Measurements from ENCODE around the gene NFIA. TPM values are rescaled to one million over a fixed set of nuclear protein-coding genes. Genes with fewer than 3 reads are reported as not detected.

The NFIA gene
- total and polyA plus RNA-seq, 5 experiments from 2014 or later, result 6.3 to 7.8 (median 7.4) TPM

- DNase-seq (no peak), ATAC-seq (no peak)
- no peak overlapping the region for H3K4me3 Mint-ChIP-seq
- H3K27ac Mint-ChIP-seq, result peak overlapping the region in 1 of 10 donors; percentile 43
- H3K27me3 Mint-ChIP-seq, result peaks cover 0 to 1% (median 0%) of the 10 kb centered on the region in 5 donors
- H3K9me3 Mint-ChIP-seq, result no peaks in the 10 kb centered on the region
- POLR2A ChIA-PET, result no interaction called here
- H3K36me3 Mint-ChIP-seq, result no peaks in the 10 kb centered on the region
- peaks cover 2 to 8% (median 5%) of the 10 kb centered on the region in 4 donors for H3K4me1 Mint-ChIP-seq
Observed at GRCh38 chr1:61187352-61188086, 105.2 kb downstream of the NFIA start.

- DNase-seq (no peak), ATAC-seq (no peak)
- peaks cover 0 to 1% (median 0%) of the 10 kb centered on the region in 5 donors for H3K27me3 Mint-ChIP-seq
- POLR2A ChIA-PET, result no interaction called here
- peaks cover 0 to 3% (median 0%) of the 10 kb centered on the region in 4 donors for H3K4me1 Mint-ChIP-seq
- H3K9me3 Mint-ChIP-seq, result no peaks in the 10 kb centered on the region
- no peaks in the 10 kb centered on the region for H3K36me3 Mint-ChIP-seq
- no peak overlapping the region for H3K4me3 Mint-ChIP-seq
- no peak overlapping the region for H3K27ac Mint-ChIP-seq
Observed at GRCh38 chr1:61190153-61190552, 107.8 kb downstream of the NFIA start.

GRCh38 chr1:61190618-61191432, 108.5 kb downstream of the NFIA start:
- H3K9me3 Mint-ChIP-seq, result no peaks in the 10 kb centered on the region

GRCh38 chr1:61191433-61191720, 109.0 kb downstream of the NFIA start:
- H3K36me3 Mint-ChIP-seq, result no peaks in the 10 kb centered on the region
- DNase-seq (no peak), ATAC-seq (no peak)
- no peak overlapping the region for H3K27ac Mint-ChIP-seq
- H3K4me3 Mint-ChIP-seq, result no peak overlapping the region
- peaks cover 0 to 1% (median 0%) of the 10 kb centered on the region in 5 donors for H3K27me3 Mint-ChIP-seq
- H3K4me1 Mint-ChIP-seq, result peaks cover 0 to 3% (median 0%) of the 10 kb centered on the region in 4 donors
- POLR2A ChIA-PET, result no interaction called here
- H3K9me3 Mint-ChIP-seq, result no peaks in the 10 kb centered on the region

More at GRCh38 chr1:61190618-61191432, 108.5 kb downstream of the NFIA start:
- DNase-seq (no peak), ATAC-seq (no peak)
- H3K4me1 Mint-ChIP-seq, result peaks cover 0 to 3% (median 0%) of the 10 kb centered on the region in 4 donors
- H3K27ac Mint-ChIP-seq, result no peak overlapping the region
- POLR2A ChIA-PET, result no interaction called here
- no peaks in the 10 kb centered on the region for H3K36me3 Mint-ChIP-seq
- H3K4me3 Mint-ChIP-seq, result no peak overlapping the region
- H3K27me3 Mint-ChIP-seq, result peaks cover 0 to 1% (median 0%) of the 10 kb centered on the region in 5 donors

GRCh38 chr1:61192663-61193330, 110.4 kb downstream of the NFIA start:
- no peaks in the 10 kb centered on the region for H3K36me3 Mint-ChIP-seq
- peaks cover 0 to 1% (median under 1%) of the 10 kb centered on the region in 5 donors for H3K27me3 Mint-ChIP-seq
- no peak for ATAC-seq
- DNase-seq, result no peak
- POLR2A ChIA-PET, result no interaction called here
- no peaks in the 10 kb centered on the region for H3K9me3 Mint-ChIP-seq
- H3K4me3 Mint-ChIP-seq, result no peak overlapping the region
- peak overlapping the region in 1 of 10 donors; percentile 18 for H3K27ac Mint-ChIP-seq
- H3K4me1 Mint-ChIP-seq, result peaks cover 0 to 4% (median 0%) of the 10 kb centered on the region in 4 donors

- peaks cover 0 to 4% (median 1%) of the 10 kb centered on the region in 5 donors for H3K27me3 Mint-ChIP-seq
- H3K36me3 Mint-ChIP-seq, result no peaks in the 10 kb centered on the region
- peaks cover 0 to 4% (median 0%) of the 10 kb centered on the region in 4 donors for H3K4me1 Mint-ChIP-seq
- H3K27ac Mint-ChIP-seq, result no peak overlapping the region
- ATAC-seq, result no peak
- POLR2A ChIA-PET, result no interaction called here
- DNase-seq, result no peak
- no peak overlapping the region for H3K4me3 Mint-ChIP-seq
- H3K9me3 Mint-ChIP-seq, result no peaks in the 10 kb centered on the region
Observed at GRCh38 chr1:61193808-61194207, 111.4 kb downstream of the NFIA start.

- no peaks in the 10 kb centered on the region for H3K36me3 Mint-ChIP-seq
- no peaks in the 10 kb centered on the region for H3K9me3 Mint-ChIP-seq
- DNase-seq, result no peak
- H3K27me3 Mint-ChIP-seq, result peaks cover 0 to 4% (median 0%) of the 10 kb centered on the region in 5 donors
- peaks cover 0 to 2% (median 0%) of the 10 kb centered on the region in 4 donors for H3K4me1 Mint-ChIP-seq
- no peak overlapping the region for H3K4me3 Mint-ChIP-seq
- H3K27ac Mint-ChIP-seq, result no peak overlapping the region
- POLR2A ChIA-PET, result no interaction called here
- no peak for ATAC-seq
Observed at GRCh38 chr1:61198554-61198953, 116.2 kb downstream of the NFIA start.

GRCh38 chr1:61201035-61201434, 118.7 kb downstream of the NFIA start:
- H3K27ac Mint-ChIP-seq, result no peak overlapping the region
- H3K4me3 Mint-ChIP-seq, result no peak overlapping the region
- peaks cover 0 to 4% (median 0%) of the 10 kb centered on the region in 5 donors for H3K27me3 Mint-ChIP-seq
- H3K36me3 Mint-ChIP-seq, result no peaks in the 10 kb centered on the region
- POLR2A ChIA-PET, result no interaction called here
- DNase-seq (no peak), ATAC-seq (no peak)
- H3K9me3 Mint-ChIP-seq, result no peaks in the 10 kb centered on the region
- peaks cover 0 to 2% (median 0%) of the 10 kb centered on the region in 4 donors for H3K4me1 Mint-ChIP-seq

GRCh38 chr1:61202854-61203598, 120.7 kb downstream of the NFIA start:
- DNase-seq (no peak), ATAC-seq (no peak)
- no peaks in the 10 kb centered on the region for H3K9me3 Mint-ChIP-seq
- POLR2A ChIA-PET, result no interaction called here
- no peak overlapping the region for H3K4me3 Mint-ChIP-seq
- H3K36me3 Mint-ChIP-seq, result no peaks in the 10 kb centered on the region
- H3K27me3 Mint-ChIP-seq, result peaks cover 0 to 3% (median 0%) of the 10 kb centered on the region in 5 donors
- no peak overlapping the region for H3K27ac Mint-ChIP-seq
- H3K4me1 Mint-ChIP-seq, result no peaks in the 10 kb centered on the region

- Mint-ChIP-seq H3K9me3 (no peaks in the 10 kb centered on the region), H3K4me3 (no peak overlapping the region), H3K27ac (no peak overlapping the region), H3K27me3 (no peaks in the 10 kb centered on the region), H3K4me1 (no peaks in the 10 kb centered on the region), H3K36me3 (no peaks in the 10 kb centered on the region)
- POLR2A ChIA-PET, result no interaction called here
- ATAC-seq (no peak), DNase-seq (no peak)
Observed at GRCh38 chr1:61204528-61204927, 122.2 kb downstream of the NFIA start.

- Mint-ChIP-seq H3K27me3 (no peaks in the 10 kb centered on the region), H3K36me3 (no peaks in the 10 kb centered on the region), H3K9me3 (no peaks in the 10 kb centered on the region), H3K4me1 (no peaks in the 10 kb centered on the region), H3K4me3 (no peak overlapping the region), H3K27ac (no peak overlapping the region)
- DNase-seq (no peak), ATAC-seq (no peak)
- POLR2A ChIA-PET, result interaction anchor here (1.0 kb wide), 1 partner anchor 158 kb away, joined by 4 read pairs; no protein-coding TSS in a partner anchor
Observed at GRCh38 chr1:61207416-61207815, 125.1 kb downstream of the NFIA start.

- ATAC-seq (no peak), DNase-seq (no peak)
- no peaks in the 10 kb centered on the region for H3K27me3 Mint-ChIP-seq
- H3K27ac Mint-ChIP-seq, result no peak overlapping the region
- H3K4me3 Mint-ChIP-seq, result no peak overlapping the region
- no peaks in the 10 kb centered on the region for H3K36me3 Mint-ChIP-seq
- POLR2A ChIA-PET, result interaction anchor here (1.0 kb wide), 1 partner anchor 159 kb away, joined by 4 read pairs; no protein-coding TSS in a partner anchor
- no peaks in the 10 kb centered on the region for H3K9me3 Mint-ChIP-seq
- no peaks in the 10 kb centered on the region for H3K4me1 Mint-ChIP-seq
Observed at GRCh38 chr1:61208172-61208571, 125.8 kb downstream of the NFIA start.

Measured in naive thymus-derived CD8-positive, alpha-beta T cell (primary cell).